Astrocyte of the cerebellum (primary cell): Measurements from ENCODE around the gene DOCK1.

ENCODE experiments used
- DNase-seq: peaks from one replicate; pipeline ENCODE4 v3.0.0-alpha.2; 2011; ENCODE audit warnings: low read depth
- H3K4me3 ChIP-seq: 2 replicates; pipeline ENCODE4 v1.5.1; 2011; ENCODE audit warnings: mild to moderate bottlenecking, low read depth, low read length, moderate library complexity
- in situ Hi-C: cut with HindIII; loops from 2 replicates; pipeline ENCODE4 v1.10.0; 2017; ENCODE audit warnings: low sequenced_read_pairs
- TF ChIP-seq, protein P1 (sequence below): IDR thresholded peaks from 2 replicates; pipeline ENCODE4 v1.5.1; 2012; ENCODE audit warnings: low read length, low read depth, moderate library complexity, mild to moderate bottlenecking; ENCODE audit errors: missing control alignments

The DOCK1 gene

DNA sequence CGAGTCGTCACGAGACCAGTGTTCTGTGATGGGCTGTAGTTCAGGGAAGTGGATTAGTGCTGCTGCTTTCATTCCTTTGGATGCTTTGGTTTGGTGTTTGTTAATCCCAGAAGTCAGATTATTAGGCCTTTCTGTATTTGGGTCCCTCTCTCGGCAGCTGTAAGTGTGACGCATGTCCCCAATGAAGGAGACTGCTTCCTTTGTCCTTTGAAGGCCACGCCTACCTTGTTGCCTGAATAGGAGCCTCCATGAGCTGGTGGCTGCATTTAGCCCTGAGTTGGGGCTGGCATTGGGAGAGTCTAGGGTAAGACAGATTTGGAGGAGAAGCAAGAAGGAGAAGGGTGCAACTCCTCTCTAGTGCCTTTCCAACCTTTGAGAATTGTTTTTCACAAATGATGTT, 34.5 kb downstream of the DOCK1 start:
- no peak overlapping the region for H3K4me3 ChIP-seq
- DNase-seq: no peak
- in situ Hi-C loops: no loop called here
- TF ChIP-seq, protein P1, sequence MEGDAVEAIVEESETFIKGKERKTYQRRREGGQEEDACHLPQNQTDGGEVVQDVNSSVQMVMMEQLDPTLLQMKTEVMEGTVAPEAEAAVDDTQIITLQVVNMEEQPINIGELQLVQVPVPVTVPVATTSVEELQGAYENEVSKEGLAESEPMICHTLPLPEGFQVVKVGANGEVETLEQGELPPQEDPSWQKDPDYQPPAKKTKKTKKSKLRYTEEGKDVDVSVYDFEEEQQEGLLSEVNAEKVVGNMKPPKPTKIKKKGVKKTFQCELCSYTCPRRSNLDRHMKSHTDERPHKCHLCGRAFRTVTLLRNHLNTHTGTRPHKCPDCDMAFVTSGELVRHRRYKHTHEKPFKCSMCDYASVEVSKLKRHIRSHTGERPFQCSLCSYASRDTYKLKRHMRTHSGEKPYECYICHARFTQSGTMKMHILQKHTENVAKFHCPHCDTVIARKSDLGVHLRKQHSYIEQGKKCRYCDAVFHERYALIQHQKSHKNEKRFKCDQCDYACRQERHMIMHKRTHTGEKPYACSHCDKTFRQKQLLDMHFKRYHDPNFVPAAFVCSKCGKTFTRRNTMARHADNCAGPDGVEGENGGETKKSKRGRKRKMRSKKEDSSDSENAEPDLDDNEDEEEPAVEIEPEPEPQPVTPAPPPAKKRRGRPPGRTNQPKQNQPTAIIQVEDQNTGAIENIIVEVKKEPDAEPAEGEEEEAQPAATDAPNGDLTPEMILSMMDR: no peak

DNA sequence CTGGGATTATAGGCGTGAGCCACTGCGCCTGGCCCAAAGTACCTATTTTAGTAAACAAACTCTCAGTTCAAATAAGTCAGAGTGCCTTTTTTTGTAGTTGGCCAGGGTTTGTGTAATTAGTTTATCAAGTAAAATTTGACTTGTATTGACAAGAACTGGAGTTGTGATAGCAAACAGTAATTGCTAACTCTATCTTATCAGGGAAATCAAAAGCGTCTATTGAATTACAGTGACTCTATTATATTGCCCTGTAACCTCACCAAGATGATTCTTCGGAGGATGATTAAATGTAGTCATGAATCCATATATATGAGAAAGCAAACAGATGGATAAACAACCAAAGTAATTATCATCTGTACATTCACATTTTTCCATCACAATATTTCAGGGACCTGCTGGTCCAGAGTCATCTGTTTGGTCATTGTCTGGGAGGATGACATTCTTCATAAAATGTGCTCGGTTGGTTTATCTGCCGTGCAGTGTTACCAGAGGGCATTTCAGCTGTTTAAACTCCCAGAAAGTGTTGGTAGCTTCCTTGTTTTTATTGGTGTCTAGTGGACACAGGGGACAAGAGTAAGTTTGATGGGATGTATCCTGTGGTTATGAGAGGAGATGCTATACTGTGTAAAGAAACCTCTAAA, 35.6 kb downstream of the DOCK1 start:
- in situ Hi-C loops: no loop called here
- no peak overlapping the region for H3K4me3 ChIP-seq
- TF ChIP-seq, protein P1: no peak
- DNase-seq: no peak

DNA sequence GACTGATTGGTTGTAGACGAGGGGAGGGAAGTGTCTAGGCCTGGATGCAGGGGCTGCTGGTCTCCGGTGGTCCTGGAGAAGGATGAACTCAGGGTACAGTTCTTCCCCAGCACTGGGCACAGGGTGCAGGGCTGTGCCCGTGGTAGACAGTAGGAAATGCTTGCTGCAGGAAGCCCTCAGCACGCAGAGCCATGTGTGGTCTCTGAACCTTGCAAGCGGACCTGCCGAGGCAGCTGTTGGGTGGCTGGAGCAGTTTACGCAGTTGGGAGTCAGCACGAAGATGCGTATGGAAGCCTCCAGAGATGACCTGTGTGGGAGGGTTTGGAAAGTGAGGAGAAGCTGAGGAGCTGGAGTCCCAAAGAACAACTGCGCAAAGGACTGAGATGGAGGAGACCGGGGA, 39.0 kb downstream of the DOCK1 start:
- in situ Hi-C loops: no loop called here
- no peak for DNase-seq
- H3K4me3 ChIP-seq: no peak overlapping the region
- TF ChIP-seq, protein P1: no peak

DNA sequence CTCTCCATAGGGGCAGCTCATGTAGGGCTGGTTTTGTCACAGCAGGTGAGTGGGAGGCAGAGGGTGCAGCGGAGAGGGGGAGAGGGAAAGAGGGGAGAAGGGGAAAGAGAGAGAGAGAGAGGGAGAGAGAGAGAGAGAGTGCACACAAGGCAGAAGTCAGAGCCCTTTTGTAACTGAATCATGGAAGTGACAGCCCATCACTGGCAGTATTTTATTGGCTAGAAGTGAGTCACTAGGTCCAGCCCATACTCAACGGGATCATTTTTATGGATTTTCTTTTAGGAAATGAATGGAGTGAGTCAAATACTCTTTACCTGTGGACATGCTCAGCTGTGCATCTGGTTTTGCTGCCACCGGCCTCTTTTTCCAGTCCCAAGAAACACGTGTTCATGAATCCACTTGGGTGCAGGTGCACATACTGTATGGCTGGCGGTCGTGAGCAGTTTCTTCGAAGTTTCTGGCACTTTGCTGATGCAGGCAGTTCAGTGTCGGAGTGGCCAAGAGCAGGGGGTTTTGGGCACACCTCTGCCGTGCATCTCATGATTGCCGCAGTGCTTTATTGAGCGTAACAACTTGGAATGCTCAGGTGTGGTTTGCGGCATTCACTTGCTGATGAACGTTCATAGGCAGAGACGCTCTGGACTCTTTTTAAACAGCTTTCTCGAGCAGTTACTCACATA, 40.3 kb downstream of the DOCK1 start:
- H3K4me3 ChIP-seq: no peak overlapping the region
- TF ChIP-seq, protein P1: no peak
- DNase-seq: no peak
- in situ Hi-C loops: no loop called here

DNA sequence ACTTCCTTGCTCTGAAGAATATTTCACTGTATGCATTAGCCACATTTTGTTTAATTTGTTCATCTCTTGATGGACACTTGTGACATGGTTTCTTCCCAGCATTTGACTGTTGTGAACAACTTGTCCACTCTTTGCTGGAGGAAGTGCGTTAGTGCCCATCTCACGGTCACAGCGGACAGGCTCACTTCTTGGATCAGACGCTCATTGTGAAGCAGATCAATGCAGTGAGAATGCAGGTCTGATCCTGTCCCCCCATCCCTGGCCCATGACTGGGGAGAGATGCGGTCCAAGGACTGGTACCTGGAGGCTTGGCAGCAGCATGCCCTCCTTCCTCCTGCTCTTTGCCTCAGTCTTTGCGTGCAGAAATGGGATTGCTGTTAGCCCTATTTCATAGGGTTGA, 41.5 kb downstream of the DOCK1 start:
- no peak overlapping the region for H3K4me3 ChIP-seq
- no peak for DNase-seq
- TF ChIP-seq, protein P1: no peak
- in situ Hi-C loops: no loop called here

GRCh38 chr10:126948355-126949160, 43.3 kb downstream of the DOCK1 start:
- no peak overlapping the region for H3K4me3 ChIP-seq
- no peak for DNase-seq
- TF ChIP-seq, protein P1: no peak
- in situ Hi-C loops: no loop called here
